ENCODE data around the gene PLPP3.

DNA sequence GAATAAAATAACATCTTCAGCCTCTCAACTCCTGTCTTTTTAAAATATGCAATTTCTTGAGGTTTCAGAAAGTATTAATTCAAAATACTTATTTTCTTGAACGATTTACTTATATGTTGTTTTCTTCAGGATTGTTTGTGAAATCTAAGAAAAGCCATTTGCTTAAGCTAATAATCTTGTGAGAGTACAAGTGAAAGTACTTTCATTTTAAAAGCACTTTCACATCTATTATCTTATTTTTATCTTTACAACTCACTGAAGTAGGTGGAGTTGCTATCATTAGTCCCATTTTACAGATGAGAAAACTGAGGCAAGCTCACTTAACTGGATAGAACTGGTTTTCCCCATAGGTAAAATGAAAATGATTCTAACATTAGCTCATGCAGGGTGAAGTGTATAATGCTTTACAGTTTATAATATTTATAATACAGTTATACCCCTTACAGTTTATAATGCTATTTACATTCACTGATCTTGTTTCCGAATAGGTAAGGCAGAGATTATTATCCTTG is 4.7 kb upstream of the PLPP3 start:
- TF ChIP-seq, protein P1, sequence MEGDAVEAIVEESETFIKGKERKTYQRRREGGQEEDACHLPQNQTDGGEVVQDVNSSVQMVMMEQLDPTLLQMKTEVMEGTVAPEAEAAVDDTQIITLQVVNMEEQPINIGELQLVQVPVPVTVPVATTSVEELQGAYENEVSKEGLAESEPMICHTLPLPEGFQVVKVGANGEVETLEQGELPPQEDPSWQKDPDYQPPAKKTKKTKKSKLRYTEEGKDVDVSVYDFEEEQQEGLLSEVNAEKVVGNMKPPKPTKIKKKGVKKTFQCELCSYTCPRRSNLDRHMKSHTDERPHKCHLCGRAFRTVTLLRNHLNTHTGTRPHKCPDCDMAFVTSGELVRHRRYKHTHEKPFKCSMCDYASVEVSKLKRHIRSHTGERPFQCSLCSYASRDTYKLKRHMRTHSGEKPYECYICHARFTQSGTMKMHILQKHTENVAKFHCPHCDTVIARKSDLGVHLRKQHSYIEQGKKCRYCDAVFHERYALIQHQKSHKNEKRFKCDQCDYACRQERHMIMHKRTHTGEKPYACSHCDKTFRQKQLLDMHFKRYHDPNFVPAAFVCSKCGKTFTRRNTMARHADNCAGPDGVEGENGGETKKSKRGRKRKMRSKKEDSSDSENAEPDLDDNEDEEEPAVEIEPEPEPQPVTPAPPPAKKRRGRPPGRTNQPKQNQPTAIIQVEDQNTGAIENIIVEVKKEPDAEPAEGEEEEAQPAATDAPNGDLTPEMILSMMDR (IDR thresholded peaks at IDR 0.05), result no peak
- TF ChIP-seq POLR2A (IDR thresholded peaks at IDR 0.05), result no peak
